Epithelial cell of proximal tubule (primary cell): ENCODE results near the gene SASH3. TPM values are rescaled to one million over a fixed set of nuclear protein-coding genes. Genes with fewer than 3 reads are reported as not detected.

Experiments
- DNase-seq: peaks from one replicate; pipeline ENCODE4 v3.0.0-alpha.2; 2011; ENCODE audit warnings: low read depth
- H3K4me3 ChIP-seq: 2 replicates; pipeline ENCODE4 v1.5.1; 2011; ENCODE audit warnings: low read depth, mild to moderate bottlenecking, low read length
- total RNA-seq: library from RNA; depleted of rRNA; stranded (reverse); fragments of >200 nt; gene quantifications from 2 replicates; pipeline ENCODE4 v1.2.3, GENCODE V29; 2015
- TF ChIP-seq, protein P1 (sequence below): conservative IDR thresholded peaks from 2 replicates; pipeline ENCODE4 v1.5.1; 2012; ENCODE audit warnings: low read depth, mild to moderate bottlenecking, low read length

Gene SASH3
- total RNA-seq, 1 donor from 2014 or later = not detected

DNA sequence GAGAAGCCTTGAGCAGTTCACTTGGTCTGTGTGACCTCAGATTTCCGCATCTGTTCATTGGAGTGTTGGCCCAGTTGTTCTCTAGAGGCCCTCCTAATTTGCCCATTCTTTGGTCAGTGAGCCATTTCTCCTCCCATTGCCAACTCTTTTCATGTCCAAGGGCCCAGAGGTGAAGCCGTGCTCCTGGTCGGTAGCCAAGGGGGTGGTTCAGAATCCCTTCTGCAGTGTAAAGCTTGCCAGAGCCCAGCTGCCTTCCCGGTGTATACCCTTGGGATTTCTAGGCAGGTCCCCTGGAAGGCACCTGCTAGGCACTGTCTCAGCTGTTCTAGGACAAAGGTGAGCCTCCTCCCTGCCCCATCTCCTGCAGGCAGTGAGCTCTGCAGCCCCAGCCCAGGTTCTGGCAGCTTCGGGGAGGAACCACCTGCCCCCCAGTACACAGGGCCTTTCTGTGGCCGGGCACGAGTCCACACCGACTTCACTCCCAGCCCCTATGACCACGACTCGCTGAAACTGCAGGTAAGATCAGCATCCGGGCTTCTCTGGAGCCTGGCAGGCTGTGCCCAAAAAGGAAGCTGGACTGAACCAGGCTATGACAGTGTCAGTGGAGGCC lies 12.3 kb downstream of the SASH3 start:
- TF ChIP-seq, protein P1, sequence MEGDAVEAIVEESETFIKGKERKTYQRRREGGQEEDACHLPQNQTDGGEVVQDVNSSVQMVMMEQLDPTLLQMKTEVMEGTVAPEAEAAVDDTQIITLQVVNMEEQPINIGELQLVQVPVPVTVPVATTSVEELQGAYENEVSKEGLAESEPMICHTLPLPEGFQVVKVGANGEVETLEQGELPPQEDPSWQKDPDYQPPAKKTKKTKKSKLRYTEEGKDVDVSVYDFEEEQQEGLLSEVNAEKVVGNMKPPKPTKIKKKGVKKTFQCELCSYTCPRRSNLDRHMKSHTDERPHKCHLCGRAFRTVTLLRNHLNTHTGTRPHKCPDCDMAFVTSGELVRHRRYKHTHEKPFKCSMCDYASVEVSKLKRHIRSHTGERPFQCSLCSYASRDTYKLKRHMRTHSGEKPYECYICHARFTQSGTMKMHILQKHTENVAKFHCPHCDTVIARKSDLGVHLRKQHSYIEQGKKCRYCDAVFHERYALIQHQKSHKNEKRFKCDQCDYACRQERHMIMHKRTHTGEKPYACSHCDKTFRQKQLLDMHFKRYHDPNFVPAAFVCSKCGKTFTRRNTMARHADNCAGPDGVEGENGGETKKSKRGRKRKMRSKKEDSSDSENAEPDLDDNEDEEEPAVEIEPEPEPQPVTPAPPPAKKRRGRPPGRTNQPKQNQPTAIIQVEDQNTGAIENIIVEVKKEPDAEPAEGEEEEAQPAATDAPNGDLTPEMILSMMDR = no peak
- H3K4me3 ChIP-seq = no peak overlapping the region
- DNase-seq = no peak

DNA sequence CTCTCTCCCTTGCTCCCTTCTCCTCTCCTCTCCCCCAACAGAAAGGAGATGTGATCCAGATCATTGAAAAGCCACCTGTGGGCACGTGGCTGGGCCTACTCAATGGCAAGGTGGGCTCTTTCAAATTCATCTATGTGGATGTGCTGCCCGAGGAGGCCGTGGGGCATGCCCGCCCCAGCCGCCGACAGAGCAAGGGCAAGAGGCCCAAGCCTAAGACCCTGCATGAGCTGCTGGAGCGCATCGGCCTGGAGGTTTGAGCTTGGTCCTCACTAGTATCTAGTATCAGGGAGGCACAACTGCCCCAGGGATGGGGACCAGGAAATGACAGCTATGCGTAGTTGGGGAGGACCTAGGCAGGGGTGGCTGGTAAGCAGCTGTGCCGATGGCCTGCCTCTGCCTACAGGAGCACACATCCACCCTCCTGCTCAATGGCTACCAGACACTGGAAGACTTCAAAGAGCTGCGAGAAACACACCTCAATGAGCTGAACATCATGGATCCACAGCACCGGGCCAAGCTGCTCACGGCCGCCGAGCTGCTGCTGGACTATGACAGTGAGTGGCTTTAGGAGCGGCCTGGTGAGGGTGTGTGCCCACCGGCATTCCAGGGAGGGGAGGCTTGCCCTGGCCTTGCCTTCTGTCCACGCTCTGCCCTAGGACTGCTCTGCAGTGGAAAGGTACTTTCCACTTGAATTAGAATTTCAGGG lies 13.0 kb downstream of the SASH3 start:
- TF ChIP-seq, protein P1 = no peak
- no peak overlapping the region for H3K4me3 ChIP-seq
- DNase-seq = no peak

DNA sequence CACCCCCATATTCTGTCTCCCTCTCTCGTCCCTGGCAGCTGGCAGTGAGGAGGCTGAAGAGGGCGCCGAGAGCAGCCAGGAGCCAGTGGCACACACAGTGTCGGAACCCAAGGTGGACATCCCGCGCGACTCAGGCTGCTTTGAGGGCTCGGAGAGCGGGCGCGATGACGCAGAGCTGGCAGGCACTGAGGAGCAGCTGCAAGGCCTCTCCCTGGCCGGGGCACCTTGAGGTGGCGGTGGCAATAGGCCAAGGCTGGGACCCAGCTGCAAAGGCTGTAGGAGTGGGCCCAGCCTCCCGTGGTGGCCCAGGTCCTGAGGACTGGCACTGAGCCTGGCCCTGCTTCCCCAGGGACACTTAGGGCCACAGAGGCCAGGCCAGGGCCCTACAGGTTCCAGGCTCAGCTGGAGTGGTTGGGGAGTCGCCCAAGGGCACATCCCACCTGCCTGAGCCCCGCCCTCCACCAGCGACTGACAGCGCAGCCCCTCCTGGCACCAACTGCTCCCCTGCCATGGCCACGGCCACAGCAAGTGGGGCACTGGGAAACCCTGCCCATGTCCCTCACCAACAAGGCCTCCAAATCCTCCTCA lies 13.9 kb downstream of the SASH3 start:
- no peak overlapping the region for H3K4me3 ChIP-seq
- no peak for DNase-seq
- TF ChIP-seq, protein P1 = no peak

DNA sequence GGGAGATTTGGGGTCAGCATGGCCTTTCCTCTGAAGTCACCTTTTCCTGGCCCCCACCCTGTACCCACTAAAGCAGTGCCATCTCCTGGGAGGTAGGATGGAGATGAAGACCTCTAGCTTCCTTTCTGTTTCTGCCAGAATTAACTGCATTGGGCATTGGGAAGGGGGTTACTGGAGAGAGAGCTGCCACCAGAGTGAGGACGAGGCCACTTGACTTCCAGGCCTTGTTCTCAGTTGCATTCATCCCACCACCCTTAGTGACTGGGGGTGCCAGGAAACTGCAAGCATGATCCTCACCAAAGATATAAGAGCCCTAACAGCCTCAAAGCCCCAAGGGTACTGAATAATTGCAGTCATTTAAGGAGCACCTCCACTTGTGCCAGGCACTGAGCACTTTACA lies 15.8 kb downstream of the SASH3 start:
- TF ChIP-seq, protein P1 = no peak
- no peak overlapping the region for H3K4me3 ChIP-seq
- DNase-seq = no peak

DNA sequence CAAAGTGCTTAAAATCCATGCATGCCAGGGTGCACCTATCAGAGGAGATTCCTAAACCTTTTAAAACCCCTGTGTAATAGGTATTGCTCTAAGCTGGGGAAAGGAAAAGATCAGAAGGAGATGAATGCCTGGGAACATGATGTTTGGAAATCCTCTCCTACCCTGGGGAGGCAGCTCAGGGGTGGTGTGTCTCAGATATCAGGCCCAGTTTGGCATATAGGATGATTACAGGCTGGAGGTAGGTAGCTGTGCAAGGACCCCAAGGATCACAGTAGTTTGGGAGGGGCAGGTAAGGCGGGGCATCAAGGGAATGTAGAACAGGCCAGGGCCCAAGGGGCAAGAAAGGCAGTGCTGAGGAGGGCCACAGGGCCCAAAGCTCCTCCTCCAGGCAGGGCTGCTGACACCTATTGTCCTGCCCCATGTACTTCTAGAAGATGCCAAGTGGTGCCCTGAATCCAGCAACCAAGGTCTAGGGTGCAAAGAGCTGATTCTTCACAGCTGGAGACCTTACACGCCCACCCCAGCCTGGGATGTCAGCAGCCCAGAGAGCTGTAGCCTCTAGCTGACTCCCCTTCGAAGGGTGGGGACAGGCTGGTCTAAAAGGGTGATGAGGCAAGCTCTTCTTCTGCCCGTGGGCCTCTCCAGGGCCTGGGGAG lies 17.6 kb downstream of the SASH3 start:
- no peak overlapping the region for H3K4me3 ChIP-seq
- no peak for DNase-seq
- TF ChIP-seq, protein P1 = no peak

DNA sequence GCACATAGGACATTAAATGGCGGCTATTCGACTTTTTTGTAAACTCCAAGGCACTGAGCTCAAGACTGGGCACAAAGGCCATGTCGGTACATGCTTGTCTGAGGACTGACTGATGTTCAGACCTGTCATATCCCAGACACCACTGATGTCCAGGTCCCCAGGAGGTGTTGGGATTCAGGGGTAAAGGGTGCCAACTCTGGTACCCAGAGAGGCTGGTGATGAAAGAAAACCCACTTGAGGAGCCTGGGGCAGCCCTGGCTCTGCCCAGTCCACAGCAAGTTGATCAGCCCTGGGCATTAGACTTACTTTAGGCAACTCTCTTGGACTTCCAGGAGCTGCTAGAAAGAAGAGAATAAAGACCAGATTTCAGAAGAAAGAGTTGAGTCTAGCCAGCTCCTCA lies 18.7 kb downstream of the SASH3 start:
- DNase-seq = no peak
- TF ChIP-seq, protein P1 = no peak
- no peak overlapping the region for H3K4me3 ChIP-seq
